ENCODE measurements around the gene SLC66A1.
A peak's percentile ranks its signal among the peaks of the same experiment; 100 is the strongest.

The SLC66A1 gene

GRCh38 chr1:19343617-19344350, 31.7 kb downstream of the SLC66A1 start:
- FAIRE-seq = no peak

DNA sequence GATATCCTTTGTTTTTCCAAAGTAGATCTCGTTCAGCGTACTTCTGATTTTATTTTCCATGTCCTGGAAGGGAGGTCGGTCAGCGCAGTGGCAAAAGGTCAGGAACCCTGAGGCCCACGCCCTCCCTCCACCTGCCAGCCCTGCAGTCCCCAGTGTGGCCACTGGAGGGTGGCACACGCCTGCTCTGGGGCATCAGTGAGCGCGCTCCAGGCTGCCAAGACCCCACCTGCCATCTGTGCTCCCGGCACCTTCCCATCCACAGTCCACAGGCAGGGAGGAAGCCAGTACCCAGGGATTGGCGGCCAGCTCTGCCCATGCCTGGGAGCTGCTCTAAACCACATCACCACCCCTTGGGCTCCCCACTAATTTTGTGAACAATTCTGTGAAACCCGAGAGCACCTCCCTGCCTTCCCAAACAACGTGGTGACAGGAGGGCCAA, 32.3 kb downstream of the SLC66A1 start:
- no peak for FAIRE-seq

- no peak for FAIRE-seq
Measured at GRCh38 chr1:19344831-19345230, 32.7 kb downstream of the SLC66A1 start.

- no peak for FAIRE-seq
Measured at GRCh38 chr1:19345391-19345790, 33.3 kb downstream of the SLC66A1 start.

DNA sequence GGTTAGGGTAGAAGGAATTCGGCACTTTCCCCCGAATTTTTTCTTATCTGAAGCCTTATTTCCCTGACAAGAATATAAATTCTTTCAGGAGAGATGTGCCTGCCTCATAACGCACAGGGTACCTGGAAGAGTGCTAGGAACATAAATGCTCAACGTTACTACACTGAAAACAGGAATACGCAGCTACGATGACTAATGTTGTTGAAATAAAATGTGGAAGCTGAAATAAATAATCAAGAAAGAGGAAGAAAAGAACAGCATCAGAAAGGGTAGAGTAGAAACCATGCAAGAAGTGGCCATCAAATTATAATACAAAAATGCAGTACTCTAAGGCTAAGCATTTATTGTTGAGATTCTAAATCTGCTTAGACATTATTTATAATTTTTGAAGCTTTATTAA, 33.9 kb downstream of the SLC66A1 start:
- no peak for FAIRE-seq

- no peak for FAIRE-seq
Measured at GRCh38 chr1:19347533-19348172, 35.5 kb downstream of the SLC66A1 start.

- no peak for FAIRE-seq
Measured at GRCh38 chr1:19348441-19349198, 36.5 kb downstream of the SLC66A1 start.

DNA sequence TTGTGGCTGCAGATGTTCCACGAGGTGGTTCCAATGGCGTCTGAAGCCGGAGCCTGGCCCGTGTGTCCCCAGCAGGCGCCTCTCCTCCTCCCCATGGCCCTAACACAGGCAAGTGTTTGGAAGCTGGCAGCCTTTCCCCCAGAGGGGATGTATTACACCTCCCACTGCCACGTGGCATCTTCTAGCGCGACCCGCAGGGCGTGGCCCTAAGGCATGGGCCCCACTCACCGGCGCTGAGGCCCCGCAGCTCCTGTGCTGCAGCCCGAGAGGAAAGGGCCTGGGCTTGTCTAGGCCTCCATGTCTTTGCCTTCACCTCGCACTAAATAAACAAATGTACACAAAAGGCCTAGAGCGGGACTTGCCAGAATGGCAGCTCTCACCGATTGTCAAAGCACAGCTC, 37.9 kb downstream of the SLC66A1 start:
- no peak for FAIRE-seq

- no peak for FAIRE-seq
Measured at GRCh38 chr1:19350566-19350965, 38.4 kb downstream of the SLC66A1 start.

DNA sequence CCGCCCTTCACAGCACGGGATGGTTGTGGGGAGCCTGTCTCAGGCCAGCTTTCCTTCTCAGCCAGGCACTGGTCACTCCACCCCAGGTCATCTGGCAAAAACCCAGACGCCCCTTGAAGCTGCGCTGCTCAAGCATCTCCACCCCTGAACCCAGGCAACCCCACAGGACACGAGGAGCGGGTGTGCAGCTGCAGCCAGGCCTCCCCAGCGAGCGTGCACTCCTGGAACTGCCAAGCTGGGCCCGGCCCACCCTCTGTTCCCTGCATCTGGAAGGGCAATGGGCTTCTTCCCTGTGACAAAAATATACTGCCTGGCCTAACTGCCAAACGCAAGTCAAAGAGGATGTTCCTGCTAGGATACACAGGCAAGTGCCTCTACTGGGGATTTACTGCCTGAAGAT, 39.7 kb downstream of the SLC66A1 start:
- FAIRE-seq = no peak

GRCh38 chr1:19352839-19353238, 40.7 kb downstream of the SLC66A1 start:
- FAIRE-seq = no peak

DNA sequence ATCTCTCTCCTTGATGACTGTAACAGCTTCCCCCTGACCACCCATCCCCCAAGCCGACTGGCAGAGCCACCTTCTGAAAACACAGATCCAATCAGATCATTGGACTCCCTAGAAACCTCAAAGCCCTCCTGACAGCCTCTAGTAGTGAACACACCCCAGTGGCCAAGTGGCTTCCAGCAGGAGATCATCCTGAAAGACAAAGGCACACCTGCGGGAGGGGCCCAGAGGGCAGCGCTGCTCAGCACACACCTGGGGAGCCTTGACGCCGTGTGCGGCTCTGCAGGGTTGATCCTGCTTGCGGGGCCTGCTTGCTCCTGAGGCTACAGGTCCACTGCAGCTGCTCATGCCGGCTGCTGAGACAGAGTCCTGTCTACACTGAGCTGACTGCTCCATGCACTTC, 41.5 kb downstream of the SLC66A1 start:
- FAIRE-seq = no peak

DNA sequence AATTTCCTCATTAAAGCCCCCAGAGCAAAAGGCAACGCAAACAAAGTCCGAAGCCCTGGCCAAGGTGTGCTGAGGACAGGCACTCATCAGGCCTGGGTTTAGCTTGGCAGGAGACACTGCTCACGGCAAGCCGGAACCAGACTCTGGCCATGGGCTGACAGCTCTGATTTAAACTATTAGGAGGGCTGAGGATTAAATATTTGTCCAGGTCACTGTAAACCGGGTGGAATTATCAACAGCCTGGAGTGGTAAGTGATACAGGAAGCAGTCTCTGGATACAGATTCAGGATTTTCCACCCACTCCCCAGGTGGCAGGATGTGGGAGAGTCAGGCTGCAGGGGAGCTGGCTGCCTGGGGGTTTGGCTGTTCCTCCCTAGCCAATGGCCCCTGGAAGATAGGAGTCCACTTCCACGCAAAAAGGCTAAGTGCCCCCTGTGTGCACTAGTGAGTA, 42.4 kb downstream of the SLC66A1 start:
- peak; percentile 55 for FAIRE-seq

- no peak for FAIRE-seq
Measured at GRCh38 chr1:19356266-19356665, 44.1 kb downstream of the SLC66A1 start.

GRCh38 chr1:19357299-19357986, 45.3 kb downstream of the SLC66A1 start:
- FAIRE-seq = no peak

GRCh38 chr1:19358710-19359109, 46.6 kb downstream of the SLC66A1 start:
- no peak for FAIRE-seq

GRCh38 chr1:19359357-19359756, 47.2 kb downstream of the SLC66A1 start:
- no peak for FAIRE-seq

DNA sequence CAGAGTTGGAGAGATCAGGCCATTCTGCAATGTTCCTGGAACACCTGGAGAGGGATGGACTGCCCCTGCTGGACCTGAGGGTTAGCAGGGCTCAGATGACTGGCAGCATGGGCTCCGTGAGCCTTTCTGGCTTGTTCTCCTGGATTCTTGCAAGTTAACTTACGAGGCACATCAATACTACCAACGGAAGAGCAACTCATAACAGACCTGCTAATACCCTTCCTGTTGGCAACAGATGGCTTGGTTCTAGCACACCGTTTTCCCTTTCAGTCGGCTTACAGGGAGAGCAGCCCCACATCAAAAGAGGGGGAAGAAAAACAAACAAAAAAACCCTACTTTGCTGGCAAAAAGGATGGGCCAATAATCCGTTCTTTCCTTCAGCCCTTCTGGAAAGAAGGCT, 47.9 kb downstream of the SLC66A1 start:
- no peak for FAIRE-seq

DNA sequence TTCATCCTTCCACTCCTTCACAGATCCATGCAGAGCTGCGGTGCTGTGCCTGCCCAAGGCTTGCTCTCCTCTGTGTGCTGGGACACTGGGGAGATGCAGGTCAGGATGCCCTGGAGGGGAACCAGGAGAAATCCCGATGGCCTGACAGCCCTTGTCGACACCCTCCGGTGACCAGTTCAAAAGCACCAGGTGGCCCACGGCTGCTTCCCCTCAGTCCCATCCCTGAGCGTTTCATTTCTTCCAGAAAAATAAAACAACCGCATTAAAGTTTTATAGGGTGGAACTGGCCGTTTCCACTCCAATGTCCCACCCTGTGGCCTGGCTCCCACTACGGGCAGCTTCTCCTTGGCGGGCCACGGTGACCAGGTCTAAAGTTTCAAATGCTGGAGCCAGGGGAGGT, 48.3 kb downstream of the SLC66A1 start:
- no peak for FAIRE-seq

GRCh38 chr1:19360843-19361610, 48.9 kb downstream of the SLC66A1 start:
- no peak for FAIRE-seq

DNA sequence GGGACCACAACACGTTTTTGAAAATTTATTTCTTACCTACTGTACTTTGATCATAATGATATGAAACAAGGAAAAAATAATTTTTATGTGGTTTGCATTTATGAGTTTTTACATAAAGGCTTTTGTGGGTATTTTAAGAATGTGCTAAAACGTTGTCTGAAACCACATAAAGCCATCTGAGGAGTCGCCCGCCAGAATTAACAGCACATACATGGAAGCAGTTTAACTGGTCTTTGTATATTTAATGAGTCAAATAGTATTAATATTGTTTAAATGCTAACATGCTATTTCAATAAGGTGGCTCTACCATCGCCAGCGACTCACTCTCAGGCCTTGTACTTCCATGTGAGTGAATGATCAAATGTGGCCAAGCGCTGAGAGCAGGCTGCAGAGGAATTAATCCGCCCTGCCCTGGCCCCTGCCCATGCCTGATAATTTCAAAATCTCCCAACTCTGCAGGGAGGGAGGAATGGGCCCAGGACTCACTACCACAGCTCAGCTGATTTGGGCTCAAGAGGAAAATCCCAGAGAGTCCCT, 49.6 kb downstream of the SLC66A1 start:
- no peak for FAIRE-seq

- FAIRE-seq = no peak
Measured at GRCh38 chr1:19363536-19364152, 51.5 kb downstream of the SLC66A1 start.
